ENCODE data around the gene PLPPR4.

The PLPPR4 gene

DNA sequence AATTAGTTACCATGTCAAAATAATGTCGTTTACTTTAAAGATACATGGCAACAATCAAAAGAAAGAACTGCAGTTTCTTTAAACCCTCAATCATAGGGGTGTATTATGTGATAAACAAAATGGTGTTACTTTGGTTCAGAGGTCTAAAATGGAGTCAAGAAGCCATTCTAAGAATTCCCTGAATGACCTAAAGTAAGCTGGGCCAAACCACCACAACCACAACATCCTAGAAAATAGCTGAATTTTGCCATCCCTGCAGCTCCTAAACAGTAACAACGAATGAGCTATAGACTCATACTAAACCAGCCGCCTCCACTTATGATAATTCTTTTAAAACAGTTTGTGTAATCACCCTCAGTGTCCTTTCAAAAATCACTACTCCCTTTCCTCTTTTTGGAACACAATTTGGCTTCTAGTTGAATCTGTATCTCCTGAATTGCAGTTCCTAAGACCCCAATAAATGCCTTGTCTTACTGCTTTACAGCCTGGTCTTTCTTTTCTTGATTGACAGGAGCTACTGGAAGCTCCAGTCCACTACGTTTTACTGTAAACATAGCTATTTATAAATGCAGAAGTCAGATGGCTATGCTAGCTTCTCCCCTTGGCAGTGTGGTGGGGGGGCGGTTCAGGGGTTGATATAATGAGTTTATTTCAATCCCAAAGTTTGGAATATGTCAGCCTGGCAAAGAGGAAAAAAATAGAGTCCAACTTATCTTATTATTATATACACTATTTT lies 84.3 kb downstream of the PLPPR4 start:
- H3K27ac Mint-ChIP-seq = no peak overlapping the region
- H3K9me3 Mint-ChIP-seq = no peaks in the 10 kb centered on the region
- H3K27me3 Mint-ChIP-seq (ENCODE audit: low read depth, poor library complexity) = peaks cover 3% of the 10 kb centered on the region
- H3K36me3 Mint-ChIP-seq (ENCODE audit: low read depth) = no peaks in the 10 kb centered on the region
- no peak for TF ChIP-seq CTCF (IDR thresholded peaks at IDR 0.05)
- H3K4me3 Mint-ChIP-seq = no peak overlapping the region
- H3K4me1 Mint-ChIP-seq = no peaks in the 10 kb centered on the region
- no peak for DNase-seq

DNA sequence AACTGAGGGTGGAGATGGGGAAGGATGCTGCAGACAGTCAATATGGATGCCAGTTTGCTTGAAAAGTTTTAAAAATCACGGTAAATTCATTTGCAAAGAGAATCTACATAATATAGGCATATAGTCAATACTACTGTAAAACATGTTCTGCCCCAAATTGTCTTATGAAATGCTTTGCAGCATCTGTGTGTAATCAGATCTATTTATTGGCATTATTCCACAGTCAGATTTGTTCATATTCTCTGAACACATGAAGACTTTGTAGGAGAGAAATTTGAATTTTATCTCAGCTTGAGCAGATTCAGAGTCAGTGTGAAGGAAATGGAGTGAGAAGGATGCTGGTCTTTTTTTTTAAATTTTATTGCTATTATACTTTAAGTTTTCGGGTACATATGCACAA lies 88.5 kb downstream of the PLPPR4 start:
- no peaks in the 10 kb centered on the region for H3K36me3 Mint-ChIP-seq (ENCODE audit: low read depth)

GRCh38 chr1:99358770-99359169 lies 94.5 kb downstream of the PLPPR4 start:
- no peaks in the 10 kb centered on the region for H3K9me3 Mint-ChIP-seq
- no peaks in the 10 kb centered on the region for H3K4me1 Mint-ChIP-seq
- H3K4me3 Mint-ChIP-seq = no peak overlapping the region
- TF ChIP-seq CTCF (IDR thresholded peaks at IDR 0.05) = no peak
- DNase-seq = no peak
- H3K36me3 Mint-ChIP-seq (ENCODE audit: low read depth) = no peaks in the 10 kb centered on the region
- peaks cover 15% of the 10 kb centered on the region for H3K27me3 Mint-ChIP-seq (ENCODE audit: low read depth, poor library complexity)
- H3K27ac Mint-ChIP-seq = no peak overlapping the region

More for the DNA sequence above, 88.5 kb downstream of the PLPPR4 start:
- TF ChIP-seq CTCF (IDR thresholded peaks at IDR 0.05) = no peak
- H3K4me3 Mint-ChIP-seq = no peak overlapping the region
- peaks cover 9% of the 10 kb centered on the region for H3K27me3 Mint-ChIP-seq (ENCODE audit: low read depth, poor library complexity)
- no peak overlapping the region for H3K27ac Mint-ChIP-seq
- no peak for DNase-seq
- no peaks in the 10 kb centered on the region for H3K4me1 Mint-ChIP-seq
- no peaks in the 10 kb centered on the region for H3K9me3 Mint-ChIP-seq

Measured in nephron progenitor cell (in vitro differentiated cells).